Stomach (tissue), 9 donors: ENCODE data around the gene PKNOX2. TPM values are rescaled to one million over a fixed set of nuclear protein-coding genes. Genes with fewer than 3 reads are reported as not detected.

ENCODE experiments used
- DNase-seq, 2 donors: peaks; one replicate each; pipeline versions ENCODE4 v3.0.0 to v3.0.0-alpha.2; 2013 to 2019
- H3K27ac ChIP-seq, 5 donors: fragments of 200-600 bp in 4 of 5; sonication (generic) in 4 of 5; one replicate each; pipeline ENCODE4 v1.5.1; 2013 to 2019; ENCODE audit warnings: mild to moderate bottlenecking in 1 of 5, moderate library complexity in 1 of 5
- H3K27me3 ChIP-seq, 3 donors: fragments of 200-600 bp; sonication (generic); one replicate each; pipeline ENCODE4 v1.5.1; 2017 to 2019; ENCODE audit warnings: mixed run types in 1 of 3
- H3K36me3 ChIP-seq, 4 donors: fragments of 200-600 bp; sonication (generic); 1 replicate in 3 of 4; 2 replicates in 1 of 4; pipeline ENCODE4 v1.5.1; 2016 to 2019
- H3K4me1 ChIP-seq, 4 donors: fragments of 200-600 bp; sonication (generic); one replicate each; pipeline ENCODE4 v1.5.1; 2016 to 2019
- H3K4me3 ChIP-seq, 4 donors: fragments of 200-600 bp; sonication (generic) in 3 of 4; one replicate each; pipeline ENCODE4 v1.5.1; 2016 to 2019; ENCODE audit warnings: mild to moderate bottlenecking in 1 of 4
- H3K9me3 ChIP-seq, 4 donors: fragments of 200-600 bp; sonication (generic); one replicate each; pipeline ENCODE4 v1.5.1; 2016 to 2019
- CTCF ChIP-seq, 7 experiments: fragments of 450-650 bp in 4 of 7; fragments of 200-600 bp in 3 of 7; sonication (generic) in 3 of 7; IDR thresholded peaks; one replicate each; pipeline ENCODE4 v1.5.1; 2016 to 2019; ENCODE audit warnings: antibody characterized with exemption in 7 of 7, control low read depth in 2 of 7, mild to moderate bottlenecking in 1 of 7
- EP300 ChIP-seq: sonication (generic); formaldehyde crosslinking; IDR thresholded peaks from one replicate; pipeline ENCODE4 v1.6.1; 2017; ENCODE audit warnings: antibody characterized with exemption
- POLR2A ChIP-seq, 4 donors: fragments of 450-650 bp; IDR thresholded peaks; one replicate each; pipeline ENCODE4 v1.6.1; 2016; ENCODE audit warnings: antibody characterized with exemption in 4 of 4, control low read depth in 2 of 4, mild to moderate bottlenecking in 1 of 4, moderate library complexity in 1 of 4
- POLR2AphosphoS5 ChIP-seq, 3 donors: sonication (generic); formaldehyde crosslinking; IDR thresholded peaks; one replicate each; pipeline ENCODE4 v1.6.1; 2016; ENCODE audit warnings: antibody characterized with exemption in 3 of 3
- WGBS, 5 donors: extraction: QIAGEN DNeasy Blood & Tissue Kit in 3 of 5; methylation state at CpG; one replicate each; pipeline versions ENCODE4 v1.1.5 to v1.1.7; 2013 to 2018; 5-methylcytosine and 5-hydroxymethylcytosine counted together
- intact Hi-C: fragments of 100-400 bp; cut with DNase I; formaldehyde crosslinking; loops from one replicate; pipeline ENCODE4 v1.15.1; 2023; ENCODE audit warnings: low total_unique reads
- polyA plus RNA-seq, 3 donors: library from polyadenylated mRNA; stranded (reverse); fragments of 200-250 nt; gene quantifications; one replicate each; pipeline ENCODE4 v1.2.3, GENCODE V29; 2013
- total RNA-seq, 5 donors: library from RNA; depleted of rRNA; stranded (reverse); fragments of >200 nt; gene quantifications; one replicate each; pipeline versions ENCODE4 v1.1.0 to v1.2.3, GENCODE V29; 2014 to 2016
- donor health status: healthy with polysubstance abuse.
- donor health status: Bipolar disorder and iron deficiency.
- donor health status: healthy.

Gene PKNOX2
- total and polyA plus RNA-seq, 8 donors = 0.83 to 4.9 (median 2.3) TPM; not detected in 1

- peak in 1 of 2 donors; percentile 29 for DNase-seq
- no peak for TF ChIP-seq CTCF (IDR thresholded peaks at IDR 0.05)
- peak in 1 of 3 donors; percentile 12 for TF ChIP-seq POLR2AphosphoS5 (IDR thresholded peaks at IDR 0.05)
- H3K4me1 ChIP-seq = peaks cover 5 to 26% (median 15%) of the 10 kb centered on the region in 4 donors
- intact Hi-C loops = no loop called here
- 44 to 64% (median 54%) methylated on average over 11 to 15 of the region's 15 CpGs for WGBS, 5 donors
- peak overlapping the region in 2 of 4 donors; percentile 16 to 17 for H3K4me3 ChIP-seq
- no peaks in the 10 kb centered on the region for H3K9me3 ChIP-seq
- H3K27me3 ChIP-seq = peaks cover 0 to 19% (median 7%) of the 10 kb centered on the region in 3 donors
- H3K36me3 ChIP-seq = peaks cover 0 to 9% (median 0%) of the 10 kb centered on the region in 4 donors
- H3K27ac ChIP-seq = peak overlapping the region in 3 of 5 donors; percentile 10 to 74 (median 43)
Observed at GRCh38 chr11:125404157-125404810, 239.7 kb downstream of the PKNOX2 start.

- intact Hi-C loops = no loop called here
- 21 to 34% (median 22%) methylated on average over 14 to 22 of the region's 22 CpGs for WGBS, 5 donors
- H3K9me3 ChIP-seq = no peaks in the 10 kb centered on the region
- peaks cover 0 to 19% (median 7%) of the 10 kb centered on the region in 3 donors for H3K27me3 ChIP-seq
- H3K27ac ChIP-seq = peak overlapping the region in 3 of 5 donors; percentile 10 to 74 (median 43)
- no peak for TF ChIP-seq POLR2A (IDR thresholded peaks at IDR 0.05)
- TF ChIP-seq EP300 = no peak
- TF ChIP-seq POLR2AphosphoS5 (IDR thresholded peaks at IDR 0.05) = peak in 1 of 3 donors; percentile 10
- TF ChIP-seq CTCF (IDR thresholded peaks at IDR 0.05) = peak in 5 of 7 experiments; percentile 66 to 98 (median 94)
- DNase-seq = peak; percentile 69 to 87
- H3K4me1 ChIP-seq = peaks cover 5 to 26% (median 15%) of the 10 kb centered on the region in 4 donors
- H3K4me3 ChIP-seq = peak overlapping the region in 2 of 4 donors; percentile 16 to 17
- peaks cover 0 to 3% (median 0%) of the 10 kb centered on the region in 4 donors for H3K36me3 ChIP-seq
Observed at GRCh38 chr11:125404811-125405790, 240.6 kb downstream of the PKNOX2 start.

GRCh38 chr11:125407046-125407445 is 242.5 kb downstream of the PKNOX2 start:
- Histone ChIP-seq H3K27ac (no peak overlapping the region), H3K36me3 (peaks cover 0 to 5% (median 0%) of the 10 kb centered on the region in 4 donors), H3K4me1 (peaks cover 5 to 22% (median 13%) of the 10 kb centered on the region in 4 donors), H3K9me3 (no peaks in the 10 kb centered on the region), H3K4me3 (no peak overlapping the region), H3K27me3 (peaks cover 0 to 19% (median 5%) of the 10 kb centered on the region in 3 donors)
- WGBS, 5 donors = 48 to 70% (median 57%) methylated on average over 2 of the region's 2 CpGs
- no peak for TF ChIP-seq EP300
- TF ChIP-seq POLR2A (IDR thresholded peaks at IDR 0.05) = no peak
- no peak for TF ChIP-seq CTCF (IDR thresholded peaks at IDR 0.05)
- no peak for TF ChIP-seq POLR2AphosphoS5 (IDR thresholded peaks at IDR 0.05)
- intact Hi-C loops = no loop called here
- DNase-seq = no peak

- DNase-seq = peak in 1 of 2 donors; percentile 45
- H3K36me3 ChIP-seq = peaks cover 0 to 10% (median 0%) of the 10 kb centered on the region in 4 donors
- no peak overlapping the region for H3K27ac ChIP-seq
- 54 to 78% (median 66%) methylated on average over 11 to 12 of the region's 12 CpGs for WGBS, 5 donors
- intact Hi-C loops = no loop called here
- TF ChIP-seq POLR2A (IDR thresholded peaks at IDR 0.05) (no peak), EP300 (no peak), CTCF (IDR thresholded peaks at IDR 0.05) (no peak), POLR2AphosphoS5 (IDR thresholded peaks at IDR 0.05) (no peak)
- H3K4me3 ChIP-seq = no peak overlapping the region
- H3K4me1 ChIP-seq = peaks cover 5 to 19% (median 11%) of the 10 kb centered on the region in 4 donors
- peaks cover 0 to 19% (median 5%) of the 10 kb centered on the region in 3 donors for H3K27me3 ChIP-seq
- no peaks in the 10 kb centered on the region for H3K9me3 ChIP-seq
Observed at GRCh38 chr11:125408311-125408711, 243.8 kb downstream of the PKNOX2 start.
